Measurements from ENCODE around the gene KLK6.

Gene KLK6

DNA sequence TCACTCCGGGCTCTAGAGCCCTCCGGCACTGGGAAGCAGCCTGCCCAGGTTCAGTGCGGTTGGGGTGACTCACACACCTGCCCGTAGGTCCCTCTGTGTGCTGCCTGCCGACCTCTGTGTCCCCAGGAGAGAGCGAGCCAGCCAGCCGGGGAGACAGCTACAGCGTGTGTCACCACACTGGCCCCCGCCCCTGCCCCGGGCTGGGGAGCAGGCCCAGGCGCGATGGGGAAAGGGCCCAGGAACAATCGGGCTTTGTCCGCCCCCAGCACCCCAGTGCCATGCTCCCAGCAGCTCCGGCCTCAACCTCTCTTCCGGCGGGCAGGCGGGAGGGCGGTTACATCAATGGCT, at the start of gene KLK6:
Gene KLK6, minus strand, starts transcription at position 179 of the 348 bp plus-strand sequence. CDS start 1,487 bp downstream, outside the sequence.
- no peak for DNase-seq

DNA sequence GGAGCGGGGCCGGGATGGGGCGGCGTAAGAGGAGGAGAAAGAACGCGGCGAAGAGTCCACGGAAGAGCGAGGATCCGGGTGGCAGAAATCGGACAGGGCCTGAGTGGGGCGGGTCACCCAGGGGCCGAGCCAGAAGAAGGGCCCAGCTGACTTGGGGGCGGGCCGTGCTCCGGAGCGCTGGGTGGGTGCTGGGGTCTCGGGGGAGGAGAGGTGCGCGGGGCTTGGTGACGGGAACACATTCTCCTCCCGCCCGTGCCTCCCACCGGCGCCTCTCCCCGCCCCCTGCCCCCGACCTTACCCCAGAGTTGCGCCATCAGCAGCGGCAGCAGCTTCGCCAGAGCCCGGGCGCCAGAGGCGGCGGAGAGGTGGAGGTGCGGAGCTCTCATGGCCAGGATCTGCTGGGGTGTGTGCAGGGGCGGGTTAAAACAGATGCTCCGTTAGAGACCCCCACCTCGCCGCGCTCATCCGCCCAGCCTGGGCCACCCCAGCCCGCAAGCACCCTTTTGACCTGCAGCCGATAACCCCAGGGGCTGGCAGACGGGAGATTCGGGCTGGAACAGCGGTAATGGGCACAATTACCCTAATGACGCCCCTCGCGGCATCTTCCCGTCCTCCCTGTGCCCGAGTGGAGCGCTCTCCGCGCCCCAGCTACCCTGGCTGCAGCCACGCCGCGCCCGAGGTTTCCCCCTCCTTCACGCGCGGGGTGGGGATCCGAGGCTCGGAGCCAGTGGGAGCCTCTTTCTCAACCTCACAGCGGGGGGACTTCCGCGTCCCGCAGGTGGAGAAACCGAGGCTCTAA, 49.6 kb upstream of the KLK6 start:
- DNase-seq = no peak

DNA sequence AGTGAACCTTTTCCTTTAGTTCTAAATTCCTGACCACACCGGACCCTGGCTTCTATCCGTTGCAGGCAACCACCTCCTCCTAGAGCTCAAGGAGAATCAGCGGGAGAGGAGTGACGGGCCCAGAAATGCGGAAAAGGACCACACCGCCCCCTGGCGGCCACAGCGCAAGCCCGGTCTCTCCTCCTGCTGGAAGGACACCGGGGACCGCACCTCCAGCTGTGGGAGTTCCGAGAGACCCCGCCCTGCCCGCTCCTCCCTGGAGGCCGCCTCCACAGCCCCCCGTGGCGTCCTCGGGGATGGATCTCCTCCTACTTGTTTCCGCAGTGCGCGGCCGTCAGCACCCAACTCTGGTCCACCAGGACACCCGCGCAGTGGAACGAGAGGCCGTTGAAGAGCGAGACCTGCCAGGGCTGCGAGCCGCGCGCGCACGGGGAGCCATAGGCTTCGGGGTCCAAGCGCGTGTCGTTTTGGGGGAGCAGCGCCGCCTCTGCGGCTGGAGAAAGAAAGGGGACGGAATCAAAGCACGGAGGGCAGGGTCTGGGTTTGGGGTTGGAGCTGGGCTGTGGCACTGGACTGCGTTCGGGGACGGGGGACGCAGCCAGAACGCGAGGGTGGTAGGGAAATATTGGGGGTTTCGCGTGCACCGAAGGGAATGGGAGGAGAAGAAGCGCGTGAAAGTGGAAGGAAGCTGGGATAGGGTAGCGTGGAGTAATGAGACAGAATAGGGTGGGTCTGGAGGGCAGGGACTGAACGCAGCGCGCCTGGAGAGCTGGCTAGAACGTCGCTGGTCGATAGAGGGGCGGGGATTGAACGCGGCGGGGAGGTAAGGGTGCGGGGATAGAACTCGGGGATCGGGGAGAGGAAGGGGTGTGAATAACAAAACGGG, 47.6 kb upstream of the KLK6 start:
- peak; percentile 18 for DNase-seq

DNA sequence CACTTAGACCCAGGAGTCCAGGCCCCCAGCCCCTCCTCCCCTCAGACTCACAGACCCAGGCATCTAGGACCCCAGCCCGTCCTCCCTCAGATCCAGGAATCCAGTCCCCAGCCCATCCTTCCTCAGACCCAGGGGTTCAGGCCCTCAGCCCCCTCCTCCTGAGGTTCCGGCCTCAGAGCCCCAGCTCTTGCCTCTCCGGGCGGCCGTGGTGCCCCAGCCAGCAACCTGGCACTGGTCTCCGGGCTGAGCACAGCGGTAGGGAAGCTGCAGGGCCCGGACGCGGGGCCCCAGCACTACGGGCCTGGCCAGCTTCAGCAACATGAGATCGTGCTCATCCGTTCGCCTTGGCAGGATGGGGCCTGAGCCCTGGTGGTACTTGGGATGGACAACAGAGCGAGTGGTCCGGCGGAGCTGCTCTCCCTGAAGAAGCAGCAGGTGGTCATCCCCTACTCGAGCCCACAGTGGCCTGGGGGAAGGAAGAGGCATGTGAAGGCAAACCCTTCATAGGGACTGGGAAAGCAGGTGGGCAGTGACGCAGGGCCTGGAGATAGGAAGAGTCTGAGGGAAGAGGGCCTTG, 46.4 kb upstream of the KLK6 start:
- no peak for DNase-seq

DNA sequence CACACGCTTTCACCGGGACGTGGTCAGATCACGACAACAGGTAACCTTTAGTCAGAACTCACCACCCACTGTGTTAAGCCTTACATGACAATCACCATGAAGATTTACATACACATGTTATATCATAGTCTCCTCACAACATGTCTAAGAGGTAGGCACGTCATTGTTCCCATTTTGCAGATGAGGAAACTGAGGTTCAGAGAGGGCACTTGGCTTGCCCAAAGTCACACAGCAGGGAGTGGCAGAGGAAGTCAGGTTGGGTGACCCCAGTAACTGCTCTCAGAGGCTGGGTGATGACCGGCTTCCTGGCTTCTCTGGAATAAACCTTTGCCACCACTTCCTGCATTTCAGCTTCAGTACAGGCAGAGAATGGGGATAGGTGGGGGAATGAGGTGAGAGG, 44.9 kb upstream of the KLK6 start:
- DNase-seq = no peak

DNA sequence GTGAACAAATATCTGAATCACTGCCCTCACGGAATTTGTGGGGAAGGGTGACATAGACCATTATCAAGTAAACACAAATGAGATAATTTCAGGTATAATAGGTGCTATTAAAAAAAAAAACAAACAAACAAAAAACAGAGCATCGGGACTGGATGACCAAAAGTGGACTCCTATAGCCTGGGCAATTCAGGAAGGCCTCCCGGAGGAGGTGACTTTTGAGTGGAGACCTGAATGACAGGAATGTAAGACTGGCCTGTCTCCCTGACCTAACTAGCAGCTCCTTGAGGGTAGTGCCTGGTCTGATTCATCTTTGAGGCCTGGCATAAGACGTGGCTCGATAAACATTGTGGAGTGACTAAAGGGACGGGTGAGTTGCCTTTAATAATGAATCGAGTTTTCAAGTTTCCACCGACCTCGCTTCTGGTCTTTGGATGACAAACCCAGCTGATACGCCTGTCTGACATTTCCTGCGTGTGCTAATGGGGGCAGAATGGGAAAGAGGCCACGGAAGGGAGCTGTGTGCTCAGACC, 43.3 kb upstream of the KLK6 start:
- DNase-seq = no peak

DNA sequence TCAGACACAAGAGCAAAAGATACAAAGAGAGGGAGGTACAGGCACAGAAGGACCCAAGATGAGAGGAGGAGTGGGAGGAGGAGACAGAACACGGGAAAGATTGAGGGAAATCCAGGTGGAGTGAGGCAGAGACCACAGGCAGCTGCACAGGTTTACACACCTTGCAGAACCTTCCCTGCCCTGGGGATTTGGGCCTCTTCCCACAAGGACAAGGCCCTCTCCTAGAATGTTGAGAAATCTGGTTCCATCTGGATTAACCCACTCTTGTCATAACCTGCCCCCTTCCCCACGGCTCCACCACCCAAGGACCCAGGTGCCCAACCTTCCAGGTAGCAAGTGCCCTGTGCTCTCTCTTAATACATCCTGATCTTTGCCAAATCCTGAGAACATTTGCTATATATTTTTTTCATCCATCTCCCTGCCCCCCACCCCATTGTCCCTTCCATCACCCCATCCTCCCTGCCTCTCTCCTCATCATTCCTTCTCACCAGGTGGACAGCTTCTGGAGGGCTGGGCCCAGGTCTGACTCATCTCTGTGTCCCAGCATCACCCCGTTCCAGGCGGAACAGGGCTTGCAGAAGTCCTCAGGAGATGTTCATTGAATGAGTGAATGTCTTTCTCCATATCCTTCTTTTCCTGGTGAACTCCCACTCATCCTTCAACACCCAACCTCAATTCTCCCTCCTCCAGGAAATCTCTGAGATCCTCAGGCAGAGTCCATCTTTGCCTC, 40.8 kb upstream of the KLK6 start:
- DNase-seq = no peak

DNA sequence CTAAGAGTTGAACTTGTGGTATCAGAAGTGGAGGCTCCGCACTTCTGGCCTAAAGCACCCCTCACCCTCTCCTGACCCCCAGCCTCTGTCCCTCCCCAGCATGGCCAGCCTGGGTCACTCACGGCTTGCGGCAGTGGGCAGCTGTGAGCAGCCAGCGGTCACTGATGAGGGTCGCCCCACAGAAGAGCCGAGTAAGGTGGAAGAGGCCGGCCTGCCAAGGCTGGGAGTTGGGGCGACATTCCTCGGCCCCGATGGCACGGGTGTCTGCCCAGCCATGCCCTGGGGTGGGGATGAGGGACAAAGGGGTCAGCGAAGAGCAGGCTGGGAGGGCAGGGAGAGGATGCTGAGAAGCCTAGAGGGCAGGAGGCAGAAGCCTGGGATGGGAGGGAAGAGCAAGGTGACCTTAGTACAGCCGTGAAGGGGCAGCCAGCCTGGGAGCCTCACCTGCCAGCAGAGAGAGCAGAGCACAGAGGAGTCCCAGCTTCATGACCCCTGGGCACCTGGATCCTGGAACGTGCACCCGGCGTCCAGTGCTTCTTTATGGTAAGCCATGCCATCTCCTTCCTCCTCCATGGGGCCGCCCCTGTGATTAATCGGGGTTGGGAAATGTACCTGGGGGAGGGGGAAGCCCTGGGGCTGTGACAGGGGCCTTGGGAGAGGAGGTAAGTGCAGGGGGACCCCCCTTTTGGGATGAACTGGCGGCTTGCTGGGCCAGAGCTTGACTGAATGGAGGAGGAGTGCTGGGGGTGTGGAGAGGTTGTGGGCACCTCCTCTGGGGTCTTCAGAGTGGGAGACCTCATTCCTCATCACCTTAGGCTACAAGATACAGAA, 39.9 kb upstream of the KLK6 start:
- DNase-seq = no peak

DNA sequence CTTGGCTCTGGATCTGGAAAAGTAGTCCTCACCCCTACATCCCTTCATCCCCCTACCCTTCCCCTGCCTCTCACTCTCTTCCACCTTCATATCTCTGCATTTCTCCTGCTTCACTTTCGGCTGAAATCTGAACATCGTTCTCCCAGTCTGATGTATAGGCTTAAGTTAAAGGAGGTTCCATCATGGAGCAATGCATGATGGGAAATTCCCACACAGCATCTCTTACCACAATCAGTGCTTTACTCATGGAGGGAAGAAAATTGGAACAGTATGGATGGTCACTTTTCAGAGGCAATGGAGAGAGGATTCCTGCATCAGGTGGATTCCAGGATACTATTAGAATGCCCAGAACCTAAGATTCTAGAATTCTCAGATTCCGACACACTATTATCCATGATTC, 38.1 kb upstream of the KLK6 start:
- no peak for DNase-seq

DNA sequence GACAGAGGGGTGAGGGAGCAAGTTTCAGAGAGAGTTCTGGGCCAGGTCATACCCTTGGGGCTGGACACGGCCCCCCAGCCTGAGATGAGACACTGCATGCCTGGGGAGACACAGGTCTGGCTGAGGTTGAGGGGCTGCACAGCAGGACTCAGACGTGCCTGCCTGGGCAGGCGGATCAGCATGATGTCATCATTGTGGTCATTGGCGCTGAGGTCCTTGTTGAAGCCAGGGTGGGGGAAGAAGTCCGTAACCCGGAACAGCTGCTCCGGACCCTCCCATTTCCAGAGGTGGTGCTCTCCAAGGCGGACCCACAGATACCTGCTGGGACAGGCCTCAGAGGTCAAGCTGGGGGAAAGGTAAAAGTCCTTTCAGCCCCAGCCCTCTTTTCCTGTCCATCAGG, 37.0 kb upstream of the KLK6 start:
- no peak for DNase-seq

GRCh38 chr19:51005248-51005647, 35.9 kb upstream of the KLK6 start:
- no peak for DNase-seq

- no peak for DNase-seq
Observed at GRCh38 chr19:51003316-51003715, 33.9 kb upstream of the KLK6 start.

DNA sequence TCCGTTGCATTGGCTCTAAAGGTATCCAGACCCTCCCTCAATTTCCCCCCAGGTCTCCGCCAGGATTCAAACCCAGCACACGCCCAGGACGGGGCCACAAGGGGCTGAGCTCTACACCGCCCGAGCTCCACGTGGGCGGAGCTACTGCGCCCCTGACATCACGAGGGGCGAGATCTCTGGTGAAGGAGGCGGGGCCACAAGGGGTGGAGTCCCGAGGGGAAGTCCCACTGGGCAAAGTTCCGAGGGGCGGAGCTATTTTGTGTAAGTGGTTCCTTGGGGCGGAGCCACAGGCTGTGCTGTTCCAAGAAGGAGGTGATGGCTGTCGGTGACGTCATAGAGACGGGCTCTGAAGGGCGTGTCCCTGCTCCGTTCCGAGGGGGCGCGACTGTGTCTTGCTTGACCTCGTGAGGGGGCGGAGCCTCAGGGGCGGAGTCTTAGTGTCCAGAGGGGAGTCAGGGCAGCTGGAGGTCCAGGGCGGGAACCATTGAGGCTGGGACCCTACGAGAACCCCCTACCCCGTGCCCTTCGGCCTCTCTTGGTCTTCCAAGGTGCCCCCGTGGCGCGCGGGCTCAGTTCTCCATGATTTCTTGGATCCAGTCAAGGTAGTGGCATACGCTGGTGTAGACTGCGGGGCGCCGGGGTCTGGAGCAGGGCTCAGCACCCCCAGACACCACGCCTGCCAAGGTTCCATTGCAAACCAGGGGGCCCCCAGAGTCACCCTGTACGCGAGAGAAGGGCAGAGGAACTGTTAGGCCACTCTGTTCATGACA, 33.3 kb upstream of the KLK6 start:
- DNase-seq = peak; percentile 48

DNA sequence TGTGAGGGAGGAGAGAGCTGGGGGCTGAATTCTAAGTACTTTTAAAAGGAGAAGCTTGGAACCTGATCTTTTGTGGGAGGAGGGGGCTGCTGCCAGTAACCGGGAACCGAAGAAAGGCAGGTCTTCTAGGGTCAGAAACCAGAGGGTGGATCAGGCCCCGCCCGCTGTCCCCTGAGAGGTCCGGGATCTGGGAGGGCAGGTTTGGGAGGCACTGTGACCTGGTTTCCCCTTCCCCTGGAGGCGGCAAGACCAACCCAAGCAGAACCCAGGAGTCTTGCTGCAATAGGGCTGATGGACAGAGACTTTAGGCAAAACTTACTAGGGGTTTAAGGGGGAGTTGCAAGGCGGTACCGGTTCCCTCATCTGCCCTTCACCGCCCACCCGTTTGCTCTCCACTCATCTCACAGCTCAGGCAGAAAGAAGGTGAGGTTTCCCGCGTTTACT, 32.7 kb upstream of the KLK6 start:
- no peak for DNase-seq

DNA sequence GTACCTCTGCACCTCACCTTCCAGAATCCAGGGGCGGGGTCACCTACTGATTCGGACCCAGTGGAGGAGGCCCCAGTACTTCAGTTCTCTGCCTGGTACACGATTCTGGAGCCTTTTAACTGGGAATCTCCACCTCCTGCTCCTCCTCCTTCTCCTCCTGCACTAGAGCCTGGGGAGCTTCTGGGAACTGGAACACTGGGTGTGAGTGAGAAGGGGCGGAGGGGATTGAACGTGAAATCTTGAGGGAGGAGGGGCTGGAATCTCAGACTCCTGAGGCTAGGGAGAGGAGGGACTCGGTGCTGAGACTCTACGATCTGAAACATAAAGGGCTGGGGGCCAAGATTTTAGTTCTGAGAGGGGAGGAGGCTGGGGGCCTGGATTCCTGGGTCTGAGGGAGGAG, 32.1 kb upstream of the KLK6 start, which contains the start of gene KLK8:
Gene KLK8, minus strand, starts transcription at position 90 of the 400 bp plus-strand sequence. CDS start 437 bp downstream, outside the sequence.
- no peak for DNase-seq

DNA sequence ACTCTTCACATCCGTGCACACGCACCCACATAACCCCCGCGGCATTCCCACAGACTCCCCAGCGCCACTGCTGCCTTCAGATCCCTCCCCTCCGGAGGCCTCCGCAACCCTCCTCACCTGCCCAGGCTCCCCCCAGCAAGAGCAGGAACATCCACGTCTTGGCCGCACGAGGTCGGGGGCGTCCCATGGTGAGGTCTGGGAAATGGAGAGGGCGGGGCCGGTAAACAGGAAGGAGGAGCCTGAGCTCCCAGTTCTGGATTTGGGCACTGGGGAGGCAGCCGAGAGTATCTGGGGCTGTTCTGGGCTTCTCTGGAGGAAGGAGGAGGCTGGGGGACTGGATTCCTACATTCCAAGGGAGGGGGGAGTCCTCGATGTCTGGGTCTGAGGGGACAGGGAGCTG, 31.6 kb upstream of the KLK6 start:
- no peak for DNase-seq

DNA sequence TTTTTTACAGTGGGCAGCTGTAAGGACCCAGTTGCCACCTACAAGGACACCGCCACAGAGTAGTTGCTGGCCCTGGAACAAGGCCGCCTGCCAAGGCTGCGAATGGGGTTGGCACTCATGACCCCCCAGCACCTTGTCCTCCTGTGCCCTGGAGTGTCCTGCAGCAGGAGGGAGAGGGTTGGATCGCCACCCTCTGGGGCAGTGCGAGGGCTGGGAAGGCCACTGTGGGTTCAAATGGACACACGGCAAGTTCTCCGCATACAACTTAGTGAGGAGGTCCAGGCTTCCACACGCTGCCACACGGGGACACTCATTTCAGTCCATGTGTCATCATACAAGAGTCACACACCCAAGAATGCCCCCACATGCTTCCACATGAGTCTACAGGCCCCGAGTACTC, 31.0 kb upstream of the KLK6 start:
- DNase-seq = no peak

GRCh38 chr19:50998686-50999085, 29.3 kb upstream of the KLK6 start:
- no peak for DNase-seq

GRCh38 chr19:50998061-50998460, 28.7 kb upstream of the KLK6 start:
- no peak for DNase-seq

- DNase-seq = no peak
Observed at GRCh38 chr19:50994129-50994528, 24.7 kb upstream of the KLK6 start.

DNA sequence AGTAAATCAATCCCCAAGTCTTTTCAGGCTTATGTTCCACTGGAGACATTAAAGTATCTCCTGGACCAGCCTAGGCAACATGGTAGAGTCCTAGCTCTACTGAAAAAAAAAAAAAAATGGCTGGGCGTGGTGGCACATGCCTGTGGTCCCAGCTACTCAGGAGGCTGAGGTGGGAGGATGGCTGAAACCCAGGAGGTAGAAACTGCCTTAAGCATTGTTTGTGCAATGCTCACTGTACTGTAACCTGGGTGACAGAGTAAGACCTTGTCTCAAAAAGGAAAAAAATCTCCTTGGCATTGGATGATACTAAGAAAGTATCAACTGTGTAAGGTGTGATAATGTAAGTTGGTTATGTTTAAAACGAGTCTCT, 23.3 kb upstream of the KLK6 start:
- DNase-seq = no peak

Measured in activated CD4-positive, alpha-beta T cell treated with anti-CD3 and anti-CD28 coated beads, Interleukin-10, Interleukin-2, amounts not matched to agents 100 ng/mL and 50 ng/mL, durations not matched to agents 16 hours and 8 hours (primary cell).